GM18861 (cell line): ENCODE measurements around the gene CDK17.
"Not testable (repeated sequence)": the region's sequence is repeated elsewhere in the genome, so short reads cannot be mapped to it uniquely, and the experiment has no call there.

Source experiments
- ATAC-seq: cut with Tn5 transposase; IDR thresholded peaks from one replicate; pipeline ENCODE4 v1.9.1; 2021; ENCODE audit not compliant: unreplicated experiment

CDK17 gene

GRCh38 chr12:96323906-96324305, 76.3 kb downstream of the CDK17 start:
- no peak for ATAC-seq

- ATAC-seq, result no peak
Observed at GRCh38 chr12:96322720-96323119, 77.5 kb downstream of the CDK17 start.

GRCh38 chr12:96321941-96322340, 78.3 kb downstream of the CDK17 start:
- ATAC-seq, result no peak

GRCh38 chr12:96317801-96318200, 82.4 kb downstream of the CDK17 start:
- not testable (repeated sequence) for ATAC-seq

- ATAC-seq, result not testable (repeated sequence)
Observed at GRCh38 chr12:96315741-96316481, 84.3 kb downstream of the CDK17 start.

- ATAC-seq, result no peak
Observed at GRCh38 chr12:96314723-96315122, 85.5 kb downstream of the CDK17 start.

GRCh38 chr12:96313606-96314005, 86.6 kb downstream of the CDK17 start:
- ATAC-seq, result no peak

GRCh38 chr12:96311191-96311590, 89.0 kb downstream of the CDK17 start:
- ATAC-seq, result no peak

GRCh38 chr12:96310067-96310466, 90.2 kb downstream of the CDK17 start:
- no peak for ATAC-seq

- no peak for ATAC-seq
Observed at GRCh38 chr12:96308881-96309280, 91.4 kb downstream of the CDK17 start.

- ATAC-seq, result no peak
Observed at GRCh38 chr12:96305665-96306064, 94.6 kb downstream of the CDK17 start.

- ATAC-seq, result no peak
Observed at GRCh38 chr12:96303653-96304052, 96.6 kb downstream of the CDK17 start.

GRCh38 chr12:96302687-96303310, 97.4 kb downstream of the CDK17 start:
- ATAC-seq, result no peak

- ATAC-seq, result no peak
Observed at GRCh38 chr12:96301732-96302131, 98.5 kb downstream of the CDK17 start.

GRCh38 chr12:96300064-96300463, 100.2 kb downstream of the CDK17 start:
- no peak for ATAC-seq

- ATAC-seq, result no peak
Observed at GRCh38 chr12:96297504-96297903, 102.7 kb downstream of the CDK17 start.

GRCh38 chr12:96295532-96296160, 104.6 kb downstream of the CDK17 start:
- ATAC-seq, result no peak

- no peak for ATAC-seq
Observed at GRCh38 chr12:96294831-96295230, 105.4 kb downstream of the CDK17 start.

- ATAC-seq, result no peak
Observed at GRCh38 chr12:96293093-96293492, 107.1 kb downstream of the CDK17 start.

GRCh38 chr12:96289067-96289466, 111.2 kb downstream of the CDK17 start:
- ATAC-seq, result no peak

GRCh38 chr12:96285158-96285557, 115.1 kb downstream of the CDK17 start:
- ATAC-seq, result no peak

GRCh38 chr12:96274331-96274730, 125.9 kb downstream of the CDK17 start:
- ATAC-seq, result no peak
